Neural cell (in vitro differentiated cells): ENCODE measurements around the gene NUFIP2. TPM values are rescaled to one million over a fixed set of nuclear protein-coding genes. Genes with fewer than 3 reads are reported as not detected.

ENCODE experiments used
- H2AFZ ChIP-seq: fragments of 200-600, 300-800 bp; sonication (generic), shearing (Covaris generic); 2 replicates; pipeline ENCODE4 v1.6.0; 2014; ENCODE audit warnings: low read depth, mild to moderate bottlenecking, antibody characterized with exemption, low read length, moderate library complexity
- H3F3A ChIP-seq: fragments of 200-600 bp; shearing (Covaris generic); 2 replicates; pipeline ENCODE4 v1.6.1; 2016; ENCODE audit warnings: mild to moderate bottlenecking, moderate library complexity, mixed read lengths, antibody characterized with exemption, low read length; ENCODE audit not compliant: insufficient read depth, poor library complexity, severe bottlenecking
- H3K27ac ChIP-seq: fragments of 200-600, 300-800 bp; sonication (generic), shearing (Covaris generic); 2 replicates; pipeline ENCODE4 v1.5.1; 2014; ENCODE audit warnings: mild to moderate bottlenecking, low read length, moderate library complexity
- H3K27me3 ChIP-seq: fragments of 300-800, 200-600 bp; sonication (generic), shearing (Covaris generic); 2 replicates; pipeline ENCODE4 v1.6.0; 2014; ENCODE audit warnings: mild to moderate bottlenecking, low read depth, low read length, moderate library complexity; ENCODE audit not compliant: insufficient read depth
- H3K36me3 ChIP-seq: fragments of 300-800, 200-600 bp; sonication (generic), shearing (Covaris generic); 2 replicates; pipeline ENCODE4 v1.5.1; 2014; ENCODE audit warnings: mild to moderate bottlenecking, antibody characterized with exemption, low read length, moderate library complexity; ENCODE audit not compliant: insufficient read depth
- H3K4me2 ChIP-seq: fragments of 300-800, 200-600 bp; sonication (generic), shearing (Covaris generic); 2 replicates; pipeline ENCODE4 v1.6.0; 2014; ENCODE audit warnings: mild to moderate bottlenecking, low read length
- H3K4me3 ChIP-seq: fragments of 300-800, 200-600 bp; sonication (generic), shearing (Covaris generic); 2 replicates; pipeline ENCODE4 v1.5.1; 2014; ENCODE audit warnings: mild to moderate bottlenecking, low read length, moderate library complexity
- H3K79me2 ChIP-seq: fragments of 200-600 bp; shearing (Covaris generic); replicated peaks from 2 replicates; pipeline ENCODE4 v1.6.0; 2014; ENCODE audit warnings: mild to moderate bottlenecking, low read length, moderate library complexity; ENCODE audit not compliant: insufficient read depth
- H3K9ac ChIP-seq: fragments of 300-800, 200-600 bp; sonication (generic), shearing (Covaris generic); 2 replicates; pipeline ENCODE4 v1.6.1; 2016; ENCODE audit warnings: mild to moderate bottlenecking, low read length, mixed read lengths
- H3K9me2 ChIP-seq: fragments of 200-600 bp; shearing (Covaris generic); 2 replicates; pipeline ENCODE4 v1.6.1; 2016; ENCODE audit warnings: mild to moderate bottlenecking, low read length, mixed read lengths; ENCODE audit not compliant: insufficient read depth
- H3K9me3 ChIP-seq: fragments of 200-600, 300-800 bp; sonication (generic), shearing (Covaris generic); 2 replicates; pipeline ENCODE4 v1.6.1; 2016; ENCODE audit warnings: mild to moderate bottlenecking, mixed run types, low read length, moderate library complexity, mixed read lengths
- H4K20me1 ChIP-seq: fragments of 200-600 bp; shearing (Covaris generic); 2 replicates; pipeline ENCODE4 v1.6.1; 2016; ENCODE audit warnings: mild to moderate bottlenecking, mixed run types; ENCODE audit not compliant: insufficient read depth
- EP300 ChIP-seq: fragments of 450-650 bp; conservative IDR thresholded peaks from 2 replicates; pipeline ENCODE4 v1.6.1; 2014; ENCODE audit warnings: antibody characterized with exemption, mild to moderate bottlenecking, moderate library complexity; ENCODE audit not compliant: poor library complexity, severe bottlenecking
- EZH2 ChIP-seq: fragments of 200-600, 300-800 bp; shearing (Covaris generic), sonication (generic); IDR thresholded peaks from 2 replicates; pipeline ENCODE4 v1.6.1; 2014; ENCODE audit warnings: antibody characterized with exemption, low read length, borderline replicate concordance, mild to moderate bottlenecking; ENCODE audit not compliant: insufficient read depth, poor library complexity, severe bottlenecking
- MXI1 ChIP-seq: fragments of 450-650 bp; conservative IDR thresholded peaks from 2 replicates; pipeline ENCODE4 v1.6.1; 2014; ENCODE audit warnings: antibody characterized with exemption, mild to moderate bottlenecking; ENCODE audit not compliant: poor library complexity, severe bottlenecking
- POLR2AphosphoS5 ChIP-seq: IDR thresholded peaks from 2 replicates; pipeline ENCODE4 v1.6.1; 2012
- RAD21 ChIP-seq: fragments of 450-650 bp; conservative IDR thresholded peaks from 2 replicates; pipeline ENCODE4 v1.6.1; 2014; ENCODE audit warnings: antibody characterized with exemption, mild to moderate bottlenecking, moderate library complexity
- REST ChIP-seq: IDR thresholded peaks from 2 replicates; pipeline ENCODE4 v1.6.1; 2012; ENCODE audit warnings: borderline replicate concordance
- SMC3 ChIP-seq: fragments of 450-650 bp; conservative IDR thresholded peaks from 2 replicates; pipeline ENCODE4 v1.6.1; 2014; ENCODE audit warnings: antibody characterized with exemption, mild to moderate bottlenecking, moderate library complexity; ENCODE audit not compliant: poor library complexity
- TAF1 ChIP-seq: IDR thresholded peaks from 2 replicates; pipeline ENCODE4 v1.6.1; 2012; ENCODE audit warnings: low read depth
- polyA plus RNA-seq: library from polyadenylated mRNA; depleted of rRNA; stranded (reverse); fragments of >200 nt; gene quantifications from 2 replicates; pipeline ENCODE4 v1.2.3, GENCODE V29; 2014
- TF ChIP-seq, protein P1 (sequence below): fragments of 450-650 bp; IDR thresholded peaks from 2 replicates; pipeline ENCODE4 v1.5.1; 2014; ENCODE audit warnings: antibody characterized with exemption, mild to moderate bottlenecking, moderate library complexity; ENCODE audit not compliant: poor library complexity, severe bottlenecking

The NUFIP2 gene
- polyA plus RNA-seq, 1 donor from 2014 or later: 22.4 TPM

DNA sequence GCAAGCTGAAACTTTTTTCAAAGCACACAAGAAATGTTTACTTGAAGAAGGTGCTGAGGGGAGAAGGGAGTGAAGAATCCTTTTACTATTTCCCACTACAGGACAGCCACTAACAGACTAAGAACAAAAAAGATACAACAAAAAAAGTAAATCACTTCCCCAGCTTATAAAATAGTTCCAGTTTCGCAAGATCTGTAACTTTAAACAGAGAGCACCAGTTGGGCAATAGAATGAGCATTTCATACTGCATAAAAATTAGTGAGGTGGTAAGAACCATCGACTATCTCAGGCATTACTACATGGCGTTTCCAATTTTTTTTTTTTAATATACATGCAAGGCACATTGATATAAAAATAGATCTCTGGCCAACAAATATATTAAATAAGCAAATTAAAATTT lies 36.2 kb downstream of the NUFIP2 start:
- H3K4me2 ChIP-seq: no peak overlapping the region
- H3K9me3 ChIP-seq: no peaks in the 10 kb centered on the region
- H3K9me2 ChIP-seq: no peaks in the 10 kb centered on the region
- no peaks in the 10 kb centered on the region for H3K36me3 ChIP-seq
- peaks cover 7% of the 10 kb centered on the region for H3K79me2 ChIP-seq
- no peaks in the 10 kb centered on the region for H4K20me1 ChIP-seq
- TF ChIP-seq RAD21 (no peak), SMC3 (no peak), TAF1 (no peak), EZH2 (no peak), MXI1 (no peak), EP300 (no peak), POLR2AphosphoS5 (no peak), REST (no peak)
- TF ChIP-seq, protein P1, sequence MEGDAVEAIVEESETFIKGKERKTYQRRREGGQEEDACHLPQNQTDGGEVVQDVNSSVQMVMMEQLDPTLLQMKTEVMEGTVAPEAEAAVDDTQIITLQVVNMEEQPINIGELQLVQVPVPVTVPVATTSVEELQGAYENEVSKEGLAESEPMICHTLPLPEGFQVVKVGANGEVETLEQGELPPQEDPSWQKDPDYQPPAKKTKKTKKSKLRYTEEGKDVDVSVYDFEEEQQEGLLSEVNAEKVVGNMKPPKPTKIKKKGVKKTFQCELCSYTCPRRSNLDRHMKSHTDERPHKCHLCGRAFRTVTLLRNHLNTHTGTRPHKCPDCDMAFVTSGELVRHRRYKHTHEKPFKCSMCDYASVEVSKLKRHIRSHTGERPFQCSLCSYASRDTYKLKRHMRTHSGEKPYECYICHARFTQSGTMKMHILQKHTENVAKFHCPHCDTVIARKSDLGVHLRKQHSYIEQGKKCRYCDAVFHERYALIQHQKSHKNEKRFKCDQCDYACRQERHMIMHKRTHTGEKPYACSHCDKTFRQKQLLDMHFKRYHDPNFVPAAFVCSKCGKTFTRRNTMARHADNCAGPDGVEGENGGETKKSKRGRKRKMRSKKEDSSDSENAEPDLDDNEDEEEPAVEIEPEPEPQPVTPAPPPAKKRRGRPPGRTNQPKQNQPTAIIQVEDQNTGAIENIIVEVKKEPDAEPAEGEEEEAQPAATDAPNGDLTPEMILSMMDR: no peak
- no peak overlapping the region for H3K4me3 ChIP-seq
- no peak overlapping the region for H3K9ac ChIP-seq
- H3K27ac ChIP-seq: no peak overlapping the region
- H3F3A ChIP-seq: no peaks in the 10 kb centered on the region
- H3K27me3 ChIP-seq: no peaks in the 10 kb centered on the region
- H2AFZ ChIP-seq: no peak overlapping the region

DNA sequence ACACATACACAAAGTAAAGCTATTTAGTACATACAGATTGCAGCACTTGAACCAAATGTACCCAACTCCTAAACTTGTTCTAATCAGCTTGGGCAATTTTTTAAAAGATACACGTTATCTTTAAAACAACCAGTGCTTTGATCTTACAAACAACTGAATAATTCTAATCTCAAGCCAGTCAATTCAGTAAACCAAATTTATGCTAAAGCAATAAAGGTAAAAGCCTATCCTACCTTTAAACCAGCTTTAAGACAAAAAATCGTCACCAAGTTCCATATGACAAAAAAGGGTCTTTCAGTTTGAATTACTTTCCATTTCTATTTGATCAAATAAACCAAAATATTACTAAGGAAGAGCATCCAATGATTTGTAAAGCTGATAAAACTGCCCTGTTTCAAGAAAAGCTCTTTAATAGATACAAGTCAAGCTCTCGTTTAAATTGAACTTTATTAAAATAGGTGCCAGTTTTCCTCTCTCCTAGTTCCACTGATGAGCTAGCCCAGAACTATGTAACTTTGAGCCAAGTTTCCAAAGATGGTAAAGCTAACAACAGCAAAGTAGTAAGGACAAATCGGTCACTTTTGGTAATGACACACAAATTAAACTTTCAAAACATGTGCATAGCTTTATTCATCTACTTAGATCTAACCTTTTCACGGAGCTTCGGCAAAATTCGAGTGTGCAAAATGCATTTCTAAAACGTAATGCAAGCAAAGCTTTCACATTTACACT lies 37.0 kb downstream of the NUFIP2 start:
- Histone ChIP-seq H3K9ac (no peak overlapping the region), H3K9me2 (no peaks in the 10 kb centered on the region), H3K27me3 (no peaks in the 10 kb centered on the region), H3K27ac (no peak overlapping the region), H3K36me3 (no peaks in the 10 kb centered on the region), H3K9me3 (no peaks in the 10 kb centered on the region), H3K4me3 (no peak overlapping the region), H3F3A (no peaks in the 10 kb centered on the region), H3K4me2 (no peak overlapping the region), H2AFZ (no peak overlapping the region), H4K20me1 (no peaks in the 10 kb centered on the region), H3K79me2 (peaks cover 7% of the 10 kb centered on the region)
- TF ChIP-seq MXI1 (no peak), EP300 (no peak), POLR2AphosphoS5 (no peak)
